Thyroid gland (tissue), 4 donors: Measurements from ENCODE around the gene RYR3. TPM values are rescaled to one million over a fixed set of nuclear protein-coding genes. Genes with fewer than 3 reads are reported as not detected.
A peak's percentile ranks its signal among the peaks of the same experiment; 100 is the strongest.

ENCODE experiments used
- DNase-seq, 2 donors: peaks; one replicate each; pipeline ENCODE4 v3.0.0-alpha.2; 2019
- H3K27ac ChIP-seq, 3 donors: fragments of 200-600 bp; sonication (generic); 1 replicate in 2 of 3; 2 replicates in 1 of 3; pipeline ENCODE4 v1.5.1; 2016 to 2019; ENCODE audit warnings: mild to moderate bottlenecking in 1 of 3, moderate library complexity in 1 of 3
- H3K27me3 ChIP-seq: fragments of 200-600 bp; sonication (generic); one replicate; pipeline ENCODE4 v1.5.1; 2019
- H3K36me3 ChIP-seq, 2 donors: fragments of 200-600 bp; sonication (generic); one replicate each; pipeline ENCODE4 v1.5.1; 2016 to 2019
- H3K4me1 ChIP-seq, 2 donors: fragments of 200-600 bp; sonication (generic); one replicate each; pipeline ENCODE4 v1.5.1; 2017 to 2019
- H3K4me3 ChIP-seq, 3 donors: fragments of 200-600 bp; sonication (generic); replicated peaks in 1 of 3; 1 replicate in 2 of 3; 2 replicates in 1 of 3; pipeline ENCODE4 v1.5.1; 2016; ENCODE audit warnings: mild to moderate bottlenecking in 1 of 3
- H3K9me3 ChIP-seq: fragments of 200-600 bp; sonication (generic); one replicate; pipeline ENCODE4 v1.5.1; 2017
- CTCF ChIP-seq, 6 experiments: fragments of 200-600 bp in 3 of 6; fragments of 450-650 bp in 3 of 6; sonication (generic) in 3 of 6; IDR thresholded peaks; one replicate each; pipeline ENCODE4 v1.5.1; 2016 to 2019; ENCODE audit warnings: antibody characterized with exemption in 6 of 6, mild to moderate bottlenecking in 2 of 6, inconsistent platforms in 1 of 6, moderate library complexity in 1 of 6
- POLR2A ChIP-seq, 2 donors: fragments of 450-650 bp; IDR thresholded peaks; one replicate each; pipeline ENCODE4 v1.6.1; 2017; ENCODE audit warnings: antibody characterized with exemption in 2 of 2, mild to moderate bottlenecking in 2 of 2, moderate library complexity in 1 of 2
- WGBS, 2 donors: methylation state at CpG; one replicate each; pipeline ENCODE4 v1.1.5; 2017; 5-methylcytosine and 5-hydroxymethylcytosine counted together
- intact Hi-C: fragments of 100-400 bp; cut with DNase I; formaldehyde crosslinking; loops from one replicate; pipeline ENCODE4 v1.15.1; 2023
- total RNA-seq, 4 donors: library from RNA; depleted of rRNA; stranded (reverse); fragments of >200 nt; gene quantifications; one replicate each; pipeline ENCODE4 v1.2.3, GENCODE V29; 2016

RYR3 gene
- total RNA-seq, 4 donors from 2014 or later: 0.27 to 4.2 (median 0.34) TPM

- 48 to 66% methylated on average over 12 to 14 of the region's 14 CpGs for WGBS, 2 donors
- Histone ChIP-seq H3K4me1 (peaks cover 4 to 9% of the 10 kb centered on the region in 2 donors), H3K9me3 (no peaks in the 10 kb centered on the region), H3K36me3 (no peaks in the 10 kb centered on the region), H3K27me3 (no peaks in the 10 kb centered on the region), H3K4me3 (no peak overlapping the region), H3K27ac (no peak overlapping the region)
- TF ChIP-seq POLR2A (IDR thresholded peaks at IDR 0.05) (no peak), CTCF (IDR thresholded peaks at IDR 0.05) (peak in 2 of 6 experiments; percentile 26 to 31)
- DNase-seq: peak; percentile 38
- intact Hi-C loops: loop anchor here (5.0 to 10.0 kb wide), 2 partner anchors 408 to 465 kb away; no protein-coding TSS in a partner anchor
Observed at GRCh38 chr15:33699691-33700447, 389.1 kb downstream of the RYR3 start.

- Histone ChIP-seq H3K36me3 (no peaks in the 10 kb centered on the region), H3K27ac (no peak overlapping the region), H3K4me1 (peaks cover 4 to 9% of the 10 kb centered on the region in 2 donors), H3K4me3 (no peak overlapping the region), H3K9me3 (no peaks in the 10 kb centered on the region), H3K27me3 (no peaks in the 10 kb centered on the region)
- no peak for TF ChIP-seq POLR2A (IDR thresholded peaks at IDR 0.05)
- peak; percentile 64 to 95 (median 88) for TF ChIP-seq CTCF (IDR thresholded peaks at IDR 0.05)
- 19 to 22% methylated on average over 19 of the region's 19 CpGs for WGBS, 2 donors
- intact Hi-C loops: loop anchor here (5.0 to 10.0 kb wide), 2 partner anchors 408 to 466 kb away; no protein-coding TSS in a partner anchor
- DNase-seq: peak; percentile 75 to 79
Observed at GRCh38 chr15:33700695-33701303, 390.0 kb downstream of the RYR3 start.

GRCh38 chr15:33701304-33701696, 390.5 kb downstream of the RYR3 start:
- intact Hi-C loops: loop anchor here (5.0 to 10.0 kb wide), 2 partner anchors 409 to 466 kb away; no protein-coding TSS in a partner anchor
- no peaks in the 10 kb centered on the region for H3K36me3 ChIP-seq
- H3K4me1 ChIP-seq: peaks cover 4 to 9% of the 10 kb centered on the region in 2 donors
- no peaks in the 10 kb centered on the region for H3K27me3 ChIP-seq
- no peaks in the 10 kb centered on the region for H3K9me3 ChIP-seq
- no peak for DNase-seq
- WGBS, 2 donors: 77 to 81% methylated on average over 8 of the region's 8 CpGs
- TF ChIP-seq CTCF (IDR thresholded peaks at IDR 0.05) (no peak), POLR2A (IDR thresholded peaks at IDR 0.05) (no peak)
- H3K4me3 ChIP-seq: no peak overlapping the region
- H3K27ac ChIP-seq: no peak overlapping the region

- Histone ChIP-seq H3K36me3 (no peaks in the 10 kb centered on the region), H3K4me1 (no peaks in the 10 kb centered on the region), H3K27me3 (no peaks in the 10 kb centered on the region), H3K4me3 (no peak overlapping the region), H3K27ac (no peak overlapping the region), H3K9me3 (no peaks in the 10 kb centered on the region)
- intact Hi-C loops: loop anchor here (10.0 kb wide), 1 partner anchor 471 kb away; no protein-coding TSS in a partner anchor
- no peak for DNase-seq
- TF ChIP-seq CTCF (IDR thresholded peaks at IDR 0.05) (no peak), POLR2A (IDR thresholded peaks at IDR 0.05) (no peak)
- 72 to 84% methylated on average over 5 of the region's 5 CpGs for WGBS, 2 donors
Observed at GRCh38 chr15:33706173-33706572, 395.4 kb downstream of the RYR3 start.

- H3K9me3 ChIP-seq: no peaks in the 10 kb centered on the region
- no peak overlapping the region for H3K4me3 ChIP-seq
- H3K4me1 ChIP-seq: no peaks in the 10 kb centered on the region
- no peak overlapping the region for H3K27ac ChIP-seq
- no peak for TF ChIP-seq POLR2A (IDR thresholded peaks at IDR 0.05)
- TF ChIP-seq CTCF (IDR thresholded peaks at IDR 0.05): no peak
- H3K36me3 ChIP-seq: no peaks in the 10 kb centered on the region
- intact Hi-C loops: no loop called here
- no peak for DNase-seq
- no peaks in the 10 kb centered on the region for H3K27me3 ChIP-seq
Observed at GRCh38 chr15:33710748-33711147, 400.0 kb downstream of the RYR3 start.
